ENCODE measurements around the gene COL4A4. TPM values are rescaled to one million over a fixed set of nuclear protein-coding genes. Genes with fewer than 3 reads are reported as not detected.
A peak's percentile ranks its signal among the peaks of the same experiment; 100 is the strongest.

The COL4A4 gene
- total RNA-seq, 2 experiments from 2014 or later = not detected

DNA sequence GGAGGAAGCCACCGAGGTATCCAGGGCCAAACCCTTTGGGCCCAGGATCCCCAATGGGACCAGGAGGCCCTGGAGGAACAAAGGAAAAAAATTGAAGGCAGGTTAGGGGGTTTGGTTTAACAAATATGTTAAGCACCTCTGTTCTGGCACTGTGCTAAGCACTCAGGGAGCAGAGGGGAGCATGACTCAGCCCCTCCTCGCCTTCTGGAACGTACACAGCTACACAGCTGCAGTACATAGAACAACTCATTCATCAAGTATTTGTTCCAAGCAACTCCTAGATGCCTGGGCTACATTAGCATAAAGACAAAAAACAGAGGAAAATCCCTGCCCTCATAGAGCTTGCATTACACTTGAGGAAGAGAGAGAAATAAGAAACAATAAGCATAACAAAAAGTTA is 153.6 kb downstream of the COL4A4 start:
- intact Hi-C loops (cut with micrococcal nuclease) = no loop called here
- Mint-ChIP-seq H3K9me3 (no peaks in the 10 kb centered on the region), H3K4me1 (ENCODE audit: low read depth) (no peaks in the 10 kb centered on the region), H3K27ac (no peak overlapping the region), H3K36me3 (no peaks in the 10 kb centered on the region), H3K4me3 (no peak overlapping the region), H3K27me3 (peaks cover 4% of the 10 kb centered on the region)
- ChIA-PET POLR2A (no interaction called here), CTCF (no interaction called here)
- DNase-seq = no peak

DNA sequence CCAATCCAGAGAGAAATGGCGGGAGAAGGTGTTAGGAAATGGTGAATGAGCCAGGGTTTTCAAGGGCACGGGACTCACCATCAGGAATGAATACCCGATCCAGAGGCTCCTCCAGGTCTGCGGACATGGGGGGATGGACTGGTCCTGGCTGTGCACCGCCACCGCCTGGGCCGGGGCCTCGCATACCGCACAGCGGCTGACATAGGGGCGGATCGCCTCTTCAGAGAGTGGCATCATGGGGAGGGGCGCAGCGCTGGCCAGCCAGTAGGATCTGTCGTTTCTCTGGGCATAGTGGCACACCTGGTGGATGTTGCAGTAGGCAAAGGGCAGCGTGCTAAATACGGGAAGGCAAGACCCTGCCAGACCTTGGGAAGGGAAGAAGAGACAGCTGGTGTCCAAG is 156.1 kb downstream of the COL4A4 start:
- ChIA-PET CTCF (no interaction called here), POLR2A (no interaction called here)
- Mint-ChIP-seq H3K27me3 (no peaks in the 10 kb centered on the region), H3K9me3 (no peaks in the 10 kb centered on the region), H3K27ac (no peak overlapping the region), H3K4me3 (no peak overlapping the region), H3K36me3 (no peaks in the 10 kb centered on the region), H3K4me1 (ENCODE audit: low read depth) (no peaks in the 10 kb centered on the region)
- intact Hi-C loops (cut with micrococcal nuclease) = no loop called here
- DNase-seq = no peak

DNA sequence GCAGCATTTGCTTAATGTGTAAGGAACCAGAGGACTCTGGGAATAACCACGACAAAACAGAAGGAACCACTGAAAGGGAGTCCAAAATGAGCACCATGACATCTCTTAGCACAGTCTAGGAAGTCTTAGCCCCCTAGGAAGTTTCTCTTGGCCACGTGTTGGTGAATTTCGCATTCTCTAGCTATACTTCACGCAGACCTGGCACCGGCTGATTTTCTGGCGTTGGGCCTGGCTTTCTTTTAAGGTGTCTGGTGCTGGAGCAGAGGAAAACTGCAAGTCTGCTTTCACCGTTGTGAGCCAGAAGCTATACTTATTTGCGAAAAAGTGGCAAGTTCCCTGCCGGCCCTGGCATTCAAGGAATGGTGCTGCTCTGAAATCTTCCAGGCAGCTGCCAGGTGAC is 156.9 kb downstream of the COL4A4 start:
- intact Hi-C loops (cut with micrococcal nuclease) = no loop called here
- POLR2A ChIA-PET = no interaction called here
- CTCF ChIA-PET = no interaction called here
- Mint-ChIP-seq H3K4me1 (ENCODE audit: low read depth) (no peaks in the 10 kb centered on the region), H3K36me3 (no peaks in the 10 kb centered on the region), H3K9me3 (no peaks in the 10 kb centered on the region), H3K27me3 (no peaks in the 10 kb centered on the region), H3K4me3 (no peak overlapping the region), H3K27ac (no peak overlapping the region)
- no peak for DNase-seq

DNA sequence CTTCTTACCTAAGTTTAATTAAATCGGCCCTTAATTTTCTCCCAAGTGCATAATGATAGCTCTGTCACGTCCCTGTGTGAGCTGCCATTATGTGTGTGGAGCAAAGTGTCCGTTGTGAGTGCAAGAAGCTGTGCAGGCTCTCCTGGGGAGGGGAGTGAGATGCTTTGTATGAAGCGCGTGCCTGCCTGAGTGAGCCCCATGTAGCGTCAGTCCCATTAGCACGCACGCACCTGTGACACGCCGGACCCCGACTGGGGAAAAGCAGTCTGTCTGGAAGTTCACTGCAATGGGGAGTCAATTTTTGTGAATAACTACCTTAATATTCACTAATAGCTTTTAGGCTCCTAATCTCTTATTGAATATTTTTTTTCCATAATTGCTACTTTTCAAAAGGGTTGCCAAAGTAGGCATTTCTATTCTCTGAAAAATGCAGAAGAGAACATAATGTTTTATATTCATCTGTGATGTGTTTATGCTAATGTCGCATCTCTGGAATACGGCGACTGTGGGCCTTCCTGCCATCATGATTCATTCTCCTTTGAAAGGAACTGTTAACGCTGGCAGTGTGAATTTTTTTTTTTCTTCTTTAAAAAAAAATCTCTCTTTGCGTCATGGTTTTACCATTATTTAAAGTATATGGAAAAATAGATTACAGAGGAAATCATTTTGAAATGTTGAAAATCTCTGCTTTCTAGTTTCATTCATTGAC is 157.7 kb downstream of the COL4A4 start:
- Mint-ChIP-seq H3K4me1 (ENCODE audit: low read depth) (no peaks in the 10 kb centered on the region), H3K36me3 (no peaks in the 10 kb centered on the region), H3K9me3 (no peaks in the 10 kb centered on the region), H3K27ac (no peak overlapping the region), H3K4me3 (no peak overlapping the region), H3K27me3 (no peaks in the 10 kb centered on the region)
- ChIA-PET POLR2A (no interaction called here), CTCF (no interaction called here)
- no peak for DNase-seq
- intact Hi-C loops (cut with micrococcal nuclease) = no loop called here

DNA sequence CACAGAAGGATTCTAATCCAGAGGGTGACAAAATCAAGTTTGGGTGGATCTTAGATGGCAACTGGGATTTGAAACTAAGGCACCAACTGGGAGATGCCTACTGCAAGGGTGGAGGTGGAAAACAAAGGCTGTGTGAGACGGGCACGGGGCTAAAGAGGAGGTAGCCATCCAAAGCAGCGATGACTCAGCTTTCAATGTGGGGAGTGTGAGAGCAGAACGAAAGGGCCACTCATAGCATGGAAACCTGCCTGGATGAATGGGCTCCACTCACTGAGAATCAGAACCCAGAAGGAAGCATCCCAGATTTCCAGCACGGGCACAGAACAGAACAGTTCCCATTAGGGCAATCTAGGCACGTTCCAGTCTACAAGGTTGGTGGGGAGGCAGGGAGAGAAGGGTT is 159.5 kb downstream of the COL4A4 start:
- H3K4me3 Mint-ChIP-seq = no peak overlapping the region
- DNase-seq = no peak
- H3K4me1 Mint-ChIP-seq (ENCODE audit: low read depth) = no peaks in the 10 kb centered on the region
- ChIA-PET POLR2A (no interaction called here), CTCF (no interaction called here)
- H3K36me3 Mint-ChIP-seq = peaks cover 7% of the 10 kb centered on the region
- intact Hi-C loops (cut with micrococcal nuclease) = no loop called here
- H3K9me3 Mint-ChIP-seq = no peaks in the 10 kb centered on the region
- H3K27ac Mint-ChIP-seq = no peak overlapping the region
- H3K27me3 Mint-ChIP-seq = no peaks in the 10 kb centered on the region

DNA sequence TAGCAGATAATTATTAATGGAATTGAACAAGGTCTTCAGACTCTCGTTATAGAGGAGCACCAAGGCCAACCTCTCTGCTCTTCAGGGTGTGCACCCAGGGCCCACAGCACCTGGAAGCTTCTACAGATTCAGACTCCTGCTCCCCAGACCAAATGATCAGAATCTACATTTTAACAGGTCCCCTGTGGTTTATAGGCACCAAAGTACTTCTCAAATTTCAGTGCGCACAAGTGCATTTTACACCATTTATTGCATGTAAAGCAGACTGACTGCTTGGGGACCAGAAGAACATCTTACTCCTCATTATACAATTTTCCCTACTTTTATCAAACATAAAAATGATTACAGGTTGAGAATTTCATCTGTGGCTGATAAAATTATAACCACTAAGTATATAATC is 163.9 kb downstream of the COL4A4 start:
- Mint-ChIP-seq H3K4me3 (no peak overlapping the region), H3K27ac (no peak overlapping the region), H3K9me3 (no peaks in the 10 kb centered on the region), H3K36me3 (peaks cover 30% of the 10 kb centered on the region), H3K4me1 (ENCODE audit: low read depth) (peaks cover 10% of the 10 kb centered on the region), H3K27me3 (no peaks in the 10 kb centered on the region)
- intact Hi-C loops (cut with micrococcal nuclease) = no loop called here
- ChIA-PET POLR2A (no interaction called here), CTCF (no interaction called here)
- no peak for DNase-seq

DNA sequence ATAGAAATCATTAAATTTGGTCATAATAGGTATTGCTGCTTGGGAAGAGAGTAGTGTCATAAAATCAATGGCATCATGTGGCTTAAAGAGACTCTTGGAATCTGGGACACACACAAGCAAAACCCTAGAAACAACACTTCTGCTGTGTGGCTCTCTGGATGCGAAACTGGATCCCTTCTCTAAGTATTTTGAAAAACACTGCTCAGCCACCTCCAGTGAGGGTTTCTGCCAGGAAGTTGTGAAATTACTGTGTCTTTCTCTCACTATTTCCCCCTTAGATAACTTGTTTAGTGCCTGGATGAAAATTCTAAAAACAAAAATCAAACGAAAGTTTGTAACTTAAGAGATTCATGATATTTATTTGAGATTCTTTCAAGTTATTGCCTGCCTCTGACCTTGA is 164.3 kb downstream of the COL4A4 start:
- POLR2A ChIA-PET = no interaction called here
- DNase-seq = no peak
- Mint-ChIP-seq H3K4me3 (no peak overlapping the region), H3K27me3 (no peaks in the 10 kb centered on the region), H3K4me1 (ENCODE audit: low read depth) (peaks cover 13% of the 10 kb centered on the region), H3K9me3 (no peaks in the 10 kb centered on the region), H3K36me3 (peaks cover 34% of the 10 kb centered on the region), H3K27ac (no peak overlapping the region)
- intact Hi-C loops (cut with micrococcal nuclease) = no loop called here
- CTCF ChIA-PET = no interaction called here

DNA sequence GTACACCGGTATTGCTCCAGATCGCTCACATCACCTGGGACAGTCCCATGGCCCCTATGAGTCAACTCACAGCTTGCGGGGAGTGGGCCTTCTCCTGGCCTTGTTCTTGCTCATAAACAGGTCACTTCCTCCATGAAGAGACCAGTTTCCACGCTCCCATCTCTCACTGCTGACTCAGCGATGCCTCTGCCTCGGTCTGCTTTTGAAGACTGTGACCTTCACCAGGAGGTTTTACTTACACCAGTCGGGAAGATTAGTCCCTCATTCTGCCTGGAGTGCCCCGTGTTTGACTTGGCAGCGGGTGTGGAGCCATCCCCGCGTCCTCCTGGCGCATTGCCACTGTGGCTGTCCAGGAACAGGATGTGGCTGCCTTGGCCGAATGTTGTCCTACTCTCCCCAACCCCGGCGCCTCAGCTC is 168.4 kb downstream of the COL4A4 start:
- Mint-ChIP-seq H3K9me3 (no peaks in the 10 kb centered on the region), H3K4me1 (ENCODE audit: low read depth) (peaks cover 13% of the 10 kb centered on the region), H3K4me3 (no peak overlapping the region), H3K36me3 (peaks cover 55% of the 10 kb centered on the region), H3K27ac (no peak overlapping the region), H3K27me3 (no peaks in the 10 kb centered on the region)
- ChIA-PET CTCF (interaction anchor here (0.6 to 0.7 kb wide), 2 partner anchors 124 to 137 kb away, joined by 3 to 4 read pairs; no protein-coding TSS in a partner anchor), POLR2A (no interaction called here)
- DNase-seq = peak; percentile 82
- intact Hi-C loops (cut with micrococcal nuclease) = loop anchor here (2.0 kb wide), 1 partner anchor 159 kb away; the partner anchor contains the start of gene RHBDD1

DNA sequence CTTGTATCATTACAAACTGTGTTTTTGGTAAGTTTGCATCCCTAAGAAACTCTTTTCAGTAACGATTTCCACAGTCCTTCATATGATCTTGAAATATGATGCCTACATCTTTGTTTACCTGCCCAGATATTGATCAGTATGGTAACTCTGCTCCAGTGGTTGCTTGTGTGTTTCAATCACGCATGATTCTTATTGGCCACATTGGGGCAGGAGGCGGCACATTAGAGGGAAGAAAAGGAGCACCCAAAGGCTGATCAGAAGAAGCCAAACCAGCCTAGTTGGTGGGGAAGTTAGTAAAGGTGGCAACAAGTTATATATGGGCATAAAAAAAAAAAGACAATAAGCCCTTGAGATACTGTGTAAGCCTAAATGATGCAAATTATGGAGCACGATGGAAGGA is 169.2 kb downstream of the COL4A4 start:
- peaks cover 13% of the 10 kb centered on the region for H3K4me1 Mint-ChIP-seq (ENCODE audit: low read depth)
- no peaks in the 10 kb centered on the region for H3K9me3 Mint-ChIP-seq
- peaks cover 52% of the 10 kb centered on the region for H3K36me3 Mint-ChIP-seq
- DNase-seq = no peak
- H3K4me3 Mint-ChIP-seq = no peak overlapping the region
- no peak overlapping the region for H3K27ac Mint-ChIP-seq
- ChIA-PET POLR2A (no interaction called here), CTCF (interaction anchor here (0.6 to 1.3 kb wide), 3 partner anchors 9 to 138 kb away, joined by 3 to 4 read pairs (median 4); no protein-coding TSS in a partner anchor)
- H3K27me3 Mint-ChIP-seq = no peaks in the 10 kb centered on the region
- intact Hi-C loops (cut with micrococcal nuclease) = loop anchor here (2.0 kb wide), 1 partner anchor 158 kb away; the partner anchor contains the start of gene RHBDD1

DNA sequence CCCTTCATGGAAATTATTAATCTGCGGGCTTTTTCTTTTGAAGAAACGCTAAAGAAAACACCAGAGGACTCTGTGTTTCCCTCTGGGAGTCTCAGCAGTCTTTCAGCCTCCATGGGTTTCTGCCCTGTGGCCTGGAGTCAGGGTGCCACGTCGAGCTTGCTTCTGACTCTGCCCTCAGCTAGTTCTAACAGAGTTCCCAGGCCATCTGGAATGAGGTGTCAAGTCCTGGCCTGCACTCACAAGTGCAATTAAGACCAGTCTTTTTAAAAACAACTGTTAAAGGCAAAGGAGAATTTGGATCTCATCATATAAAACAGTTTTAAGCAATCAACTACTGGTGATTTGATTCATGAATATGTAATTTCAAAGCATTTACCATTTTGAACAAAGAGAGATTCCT is 170.8 kb downstream of the COL4A4 start:
- no peak overlapping the region for H3K27ac Mint-ChIP-seq
- intact Hi-C loops (cut with micrococcal nuclease) = no loop called here
- no peaks in the 10 kb centered on the region for H3K9me3 Mint-ChIP-seq
- no peak overlapping the region for H3K4me3 Mint-ChIP-seq
- peaks cover 37% of the 10 kb centered on the region for H3K36me3 Mint-ChIP-seq
- no peaks in the 10 kb centered on the region for H3K27me3 Mint-ChIP-seq
- DNase-seq = no peak
- ChIA-PET POLR2A (no interaction called here), CTCF (no interaction called here)
- peaks cover 13% of the 10 kb centered on the region for H3K4me1 Mint-ChIP-seq (ENCODE audit: low read depth)

DNA sequence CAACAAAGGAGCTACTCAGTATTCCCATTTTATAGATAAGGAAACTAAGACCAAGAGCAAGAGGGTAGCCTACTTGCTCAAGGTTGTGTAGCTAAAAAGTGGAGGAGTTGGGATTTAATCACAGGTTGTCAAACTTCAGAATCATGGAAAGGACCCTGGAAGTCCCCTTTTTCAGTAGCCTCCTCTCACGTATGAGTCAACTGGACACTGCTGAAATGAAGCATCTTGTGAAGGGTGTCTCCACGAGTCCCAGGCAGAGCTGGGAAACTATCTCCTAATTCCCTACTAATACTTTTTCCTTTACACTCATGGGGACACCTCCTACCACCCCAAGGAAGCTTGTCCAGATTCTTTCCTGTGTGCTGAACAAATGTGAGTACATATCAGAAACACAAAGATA is 172.3 kb downstream of the COL4A4 start:
- Mint-ChIP-seq H3K27me3 (no peaks in the 10 kb centered on the region), H3K27ac (no peak overlapping the region), H3K4me1 (ENCODE audit: low read depth) (peaks cover 13% of the 10 kb centered on the region), H3K4me3 (no peak overlapping the region), H3K9me3 (no peaks in the 10 kb centered on the region), H3K36me3 (peaks cover 34% of the 10 kb centered on the region)
- DNase-seq = no peak
- intact Hi-C loops (cut with micrococcal nuclease) = no loop called here
- CTCF ChIA-PET = no interaction called here
- POLR2A ChIA-PET = no interaction called here

DNA sequence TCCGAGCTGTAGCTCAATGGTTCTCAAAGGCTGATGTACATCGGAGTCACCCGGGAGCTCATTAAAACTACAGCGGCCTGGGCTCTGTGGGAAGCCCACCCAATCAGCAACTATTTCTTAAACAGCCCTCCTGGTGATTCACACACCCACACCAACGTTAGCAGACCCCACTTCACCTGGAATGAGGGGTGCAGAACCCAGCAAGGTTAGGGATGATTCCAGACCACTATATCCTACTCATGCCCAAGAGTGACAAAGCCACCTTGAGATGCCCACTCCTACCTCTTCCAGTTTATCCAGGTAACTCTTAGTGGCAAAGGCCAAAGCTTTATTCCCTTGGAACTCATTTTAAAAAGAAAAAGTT is 178.4 kb downstream of the COL4A4 start:
- H3K27ac Mint-ChIP-seq = no peak overlapping the region
- peaks cover under 1% of the 10 kb centered on the region for H3K36me3 Mint-ChIP-seq
- H3K4me1 Mint-ChIP-seq (ENCODE audit: low read depth) = peaks cover 20% of the 10 kb centered on the region
- H3K9me3 Mint-ChIP-seq = no peaks in the 10 kb centered on the region
- no peak overlapping the region for H3K4me3 Mint-ChIP-seq
- no peak for DNase-seq
- no peaks in the 10 kb centered on the region for H3K27me3 Mint-ChIP-seq
- intact Hi-C loops (cut with micrococcal nuclease) = loop anchor here (1.0 to 10.0 kb wide), 5 partner anchors 81 to 1097 kb away; no protein-coding TSS in a partner anchor
- ChIA-PET POLR2A (no interaction called here), CTCF (interaction anchor here (0.7 to 5.1 kb wide), 5 partner anchors 9 to 1314 kb away, joined by 3 to 29 read pairs (median 3); partner anchors contain the start of gene IRS1)
